ENCODE measurements around the gene PALD1.

GRCh38 chr10:70445718-70446657 lies 32.6 kb upstream of the PALD1 start:
- TF ChIP-seq POLR2A (IDR thresholded peaks at IDR 0.05) = no peak
- TF ChIP-seq CTCF (IDR thresholded peaks at IDR 0.05) = no peak

All from thyroid gland (tissue), 4 donors.